H9 (cell line): ENCODE results near the gene ARMS2. TPM values are rescaled to one million over a fixed set of nuclear protein-coding genes. Genes with fewer than 3 reads are reported as not detected.

Source experiments
- DNase-seq: peaks from one replicate; pipeline ENCODE4 v3.0.0-alpha.2; 2017
- H2AFZ ChIP-seq: one replicate; pipeline ENCODE4 v1.6.1; 2013; ENCODE audit warnings: mild to moderate bottlenecking, low read length, control low read depth, moderate library complexity
- H2AK5ac ChIP-seq: 2 replicates; pipeline ENCODE4 v1.6.1; 2013; ENCODE audit warnings: low read length, control low read depth, mixed read lengths; ENCODE audit not compliant: insufficient read length
- H2BK120ac ChIP-seq: one replicate; pipeline ENCODE4 v1.6.1; 2013; ENCODE audit warnings: low read depth, mild to moderate bottlenecking, low read length, control low read depth, inconsistent platforms; ENCODE audit not compliant: poor library complexity, severe bottlenecking
- H2BK12ac ChIP-seq: 2 replicates; pipeline ENCODE4 v1.6.1; 2013; ENCODE audit warnings: low read length, control low read depth, mixed read lengths, low read depth; ENCODE audit not compliant: insufficient read length
- H2BK15ac ChIP-seq: 2 replicates; pipeline ENCODE4 v1.6.1; 2013; ENCODE audit warnings: low read depth, low read length, control low read depth
- H2BK20ac ChIP-seq: one replicate; pipeline ENCODE4 v1.6.1; 2013; ENCODE audit warnings: low read depth, mild to moderate bottlenecking, low read length, control low read depth, inconsistent platforms; ENCODE audit not compliant: poor library complexity, severe bottlenecking
- H2BK5ac ChIP-seq: 2 replicates; pipeline ENCODE4 v1.6.1; 2013; ENCODE audit warnings: low read length, control low read depth, mixed read lengths; ENCODE audit not compliant: insufficient read length
- H3K14ac ChIP-seq: 2 replicates; pipeline ENCODE4 v1.6.1; 2013; ENCODE audit warnings: low read length, control low read depth; ENCODE audit not compliant: insufficient read depth
- H3K18ac ChIP-seq: 2 replicates; pipeline ENCODE4 v1.6.1; 2013; ENCODE audit warnings: low read depth, mild to moderate bottlenecking, mixed read lengths, low read length, control low read depth; ENCODE audit not compliant: insufficient read length
- H3K23ac ChIP-seq: 2 replicates; pipeline ENCODE4 v1.6.1; 2013; ENCODE audit warnings: low read length, control low read depth, mixed read lengths, low read depth; ENCODE audit not compliant: insufficient read length
- H3K23me2 ChIP-seq: 2 replicates; pipeline ENCODE4 v1.6.1; 2013; ENCODE audit warnings: low read depth, mild to moderate bottlenecking, mixed read lengths, low read length, control low read depth; ENCODE audit not compliant: insufficient read length, poor library complexity, severe bottlenecking
- H3K27ac ChIP-seq: 2 replicates; pipeline ENCODE4 v1.5.1; 2013; ENCODE audit warnings: low read length, control low read depth, mixed read lengths, low read depth; ENCODE audit not compliant: insufficient read length
- H3K27me3 ChIP-seq: 2 replicates; pipeline ENCODE4 v1.6.1; 2013; ENCODE audit warnings: low read length, control low read depth, inconsistent platforms; ENCODE audit not compliant: insufficient read depth
- H3K4ac ChIP-seq: 2 replicates; pipeline ENCODE4 v1.6.1; 2013; ENCODE audit warnings: low read depth, mild to moderate bottlenecking, control low read depth, inconsistent platforms, low read length, moderate library complexity
- H3K4me1 ChIP-seq: 2 replicates; pipeline ENCODE4 v1.6.1; 2013; ENCODE audit warnings: low read length, control low read depth, inconsistent platforms; ENCODE audit not compliant: insufficient read depth
- H3K4me2 ChIP-seq: 2 replicates; pipeline ENCODE4 v1.6.1; 2013; ENCODE audit warnings: low read length, control low read depth, mixed read lengths; ENCODE audit not compliant: insufficient read length, insufficient read depth
- H3K56ac ChIP-seq: 2 replicates; pipeline ENCODE4 v1.6.1; 2013; ENCODE audit warnings: low read depth, mild to moderate bottlenecking, mixed read lengths, low read length, control low read depth; ENCODE audit not compliant: insufficient read length
- H3K79me1 ChIP-seq: 2 replicates; pipeline ENCODE4 v1.6.1; 2013; ENCODE audit warnings: low read depth, mild to moderate bottlenecking, moderate library complexity, low read length, control low read depth, inconsistent platforms; ENCODE audit not compliant: insufficient read depth, poor library complexity, severe bottlenecking
- H3K79me2 ChIP-seq: 2 replicates; pipeline ENCODE4 v1.6.1; 2013; ENCODE audit warnings: low read length, control low read depth, inconsistent platforms; ENCODE audit not compliant: insufficient read depth
- H3K9ac ChIP-seq: 2 replicates; pipeline ENCODE4 v1.6.1; 2013; ENCODE audit warnings: low read length, control low read depth, mixed read lengths; ENCODE audit not compliant: insufficient read length; ENCODE audit errors: extremely low read depth
- H3K9me3 ChIP-seq: one replicate; pipeline ENCODE4 v1.6.1; 2013; ENCODE audit warnings: low read depth, low read length, inconsistent platforms; ENCODE audit not compliant: control insufficient read depth
- H3T11ph ChIP-seq: one replicate; pipeline ENCODE4 v1.6.1; 2013; ENCODE audit warnings: mild to moderate bottlenecking, low read length, control low read depth, inconsistent platforms
- H4K20me1 ChIP-seq: one replicate; pipeline ENCODE4 v1.6.1; 2013; ENCODE audit not compliant: control insufficient read depth, insufficient read length, insufficient read depth
- H4K5ac ChIP-seq: 2 replicates; pipeline ENCODE4 v1.6.1; 2013; ENCODE audit warnings: low read depth, mild to moderate bottlenecking, mixed read lengths, low read length, control low read depth; ENCODE audit not compliant: insufficient read length
- H4K8ac ChIP-seq: replicated peaks from 2 replicates; pipeline ENCODE4 v1.6.1; 2013; ENCODE audit warnings: low read length, control low read depth, mixed read lengths, low read depth; ENCODE audit not compliant: insufficient read length
- H4K91ac ChIP-seq: 2 replicates; pipeline ENCODE4 v1.6.1; 2013; ENCODE audit warnings: low read depth, mild to moderate bottlenecking, moderate library complexity, mixed read lengths, low read length, control low read depth; ENCODE audit not compliant: insufficient read length
- H3K27ac Mint-ChIP-seq, 3 experiments: 2 replicates in 2 of 3; 3 replicates in 1 of 3; pipeline ENCODE4 v1.8.0; 2020 to 2021; ENCODE audit warnings: mixed read lengths in 3 of 3, mild to moderate bottlenecking in 1 of 3, moderate library complexity in 1 of 3
- H3K27me3 Mint-ChIP-seq: 2 replicates; pipeline ENCODE4 v1.8.0; 2021; ENCODE audit warnings: low read depth, mild to moderate bottlenecking, moderate library complexity, mixed read lengths
- H3K36me3 Mint-ChIP-seq, 3 experiments: 2 replicates in 2 of 3; 3 replicates in 1 of 3; pipeline ENCODE4 v1.8.0; 2020 to 2021; ENCODE audit warnings: low read depth in 3 of 3, mixed read lengths in 3 of 3; ENCODE audit not compliant: insufficient read depth in 1 of 3
- H3K4me1 Mint-ChIP-seq, 2 experiments: 2 replicates each; pipeline ENCODE4 v1.8.0; 2020; ENCODE audit warnings: mixed read lengths in 2 of 2
- H3K4me3 Mint-ChIP-seq, 2 experiments: 2 replicates in 1 of 2; 3 replicates in 1 of 2; pipeline ENCODE4 v1.8.0; 2020 to 2021; ENCODE audit warnings: mild to moderate bottlenecking in 2 of 2, mixed read lengths in 2 of 2, moderate library complexity in 1 of 2
- H3K9me3 Mint-ChIP-seq, 2 experiments: 2 replicates in 1 of 2; 3 replicates in 1 of 2; pipeline ENCODE4 v1.8.0; 2020; ENCODE audit warnings: mild to moderate bottlenecking in 2 of 2, mixed read lengths in 2 of 2, moderate library complexity in 1 of 2
- WGBS: extraction: QIAGEN DNeasy Blood & Tissue Kit; methylation state at CpG from one replicate; pipeline ENCODE4 v1.1.7; 2013; ENCODE audit warnings: missing lambda C conversion rate, low lambda C conversion rate, mixed read lengths; ENCODE audit not compliant: insufficient read length; ENCODE audit errors: extremely low coverage; 5-methylcytosine and 5-hydroxymethylcytosine counted together
- total RNA-seq: library from RNA; stranded (reverse); gene quantifications from 2 replicates; pipeline ENCODE4 v1.2.1, GENCODE V29; 2021
- TF ChIP-seq, protein P1 (sequence below): fragments of 200-600 bp; sonication (generic); conservative IDR thresholded peaks from 3 replicates; pipeline ENCODE4 v1.8.0; 2021; ENCODE audit warnings: antibody characterized with exemption, mild to moderate bottlenecking

The ARMS2 gene
- total RNA-seq, 1 experiment from 2014 or later: not detected

GRCh38 chr10:122445469-122445868 lies 9.0 kb upstream of the ARMS2 start:
- no peak overlapping the region for H3K27ac Mint-ChIP-seq
- no peak overlapping the region for H3K4me3 Mint-ChIP-seq
- H3K9me3 Mint-ChIP-seq: peaks cover 14 to 20% of the 10 kb centered on the region in 2 experiments

More at GRCh38 chr10:122445469-122445868, 9.0 kb upstream of the ARMS2 start:
- no peak overlapping the region for H3K4me2 ChIP-seq
- H3K4ac ChIP-seq: no peak overlapping the region
- H3K27me3 ChIP-seq: no peaks in the 10 kb centered on the region
- H3K23ac ChIP-seq: no peak overlapping the region
- Mint-ChIP-seq H3K4me1 (peaks cover 0 to 9% of the 10 kb centered on the region in 2 experiments; a peak in 3 of 4 replicates), H3K27me3 (peaks cover 6% of the 10 kb centered on the region), H3K36me3 (peaks cover 2 to 6% (median 3%) of the 10 kb centered on the region in 3 experiments; a peak in 5 of 7 replicates)
- no peak overlapping the region for H2BK120ac ChIP-seq
- TF ChIP-seq, protein P1, sequence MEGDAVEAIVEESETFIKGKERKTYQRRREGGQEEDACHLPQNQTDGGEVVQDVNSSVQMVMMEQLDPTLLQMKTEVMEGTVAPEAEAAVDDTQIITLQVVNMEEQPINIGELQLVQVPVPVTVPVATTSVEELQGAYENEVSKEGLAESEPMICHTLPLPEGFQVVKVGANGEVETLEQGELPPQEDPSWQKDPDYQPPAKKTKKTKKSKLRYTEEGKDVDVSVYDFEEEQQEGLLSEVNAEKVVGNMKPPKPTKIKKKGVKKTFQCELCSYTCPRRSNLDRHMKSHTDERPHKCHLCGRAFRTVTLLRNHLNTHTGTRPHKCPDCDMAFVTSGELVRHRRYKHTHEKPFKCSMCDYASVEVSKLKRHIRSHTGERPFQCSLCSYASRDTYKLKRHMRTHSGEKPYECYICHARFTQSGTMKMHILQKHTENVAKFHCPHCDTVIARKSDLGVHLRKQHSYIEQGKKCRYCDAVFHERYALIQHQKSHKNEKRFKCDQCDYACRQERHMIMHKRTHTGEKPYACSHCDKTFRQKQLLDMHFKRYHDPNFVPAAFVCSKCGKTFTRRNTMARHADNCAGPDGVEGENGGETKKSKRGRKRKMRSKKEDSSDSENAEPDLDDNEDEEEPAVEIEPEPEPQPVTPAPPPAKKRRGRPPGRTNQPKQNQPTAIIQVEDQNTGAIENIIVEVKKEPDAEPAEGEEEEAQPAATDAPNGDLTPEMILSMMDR: no peak
- no peaks in the 10 kb centered on the region for H4K20me1 ChIP-seq
- no peaks in the 10 kb centered on the region for H3K79me1 ChIP-seq
- H4K5ac ChIP-seq: no peak overlapping the region
- no peaks in the 10 kb centered on the region for H3K9me3 ChIP-seq
- DNase-seq: no peak
- H3T11ph ChIP-seq: no peak overlapping the region
- no peak overlapping the region for H2BK5ac ChIP-seq
- H4K8ac ChIP-seq: no peak overlapping the region
- H2BK12ac ChIP-seq: no peak overlapping the region
- WGBS: no CpG with 5 or more reads among the region's 1 CpG
- H4K91ac ChIP-seq: no peak overlapping the region
- no peak overlapping the region for H3K9ac ChIP-seq
- no peak overlapping the region for H2AFZ ChIP-seq
- H2BK15ac ChIP-seq: no peak overlapping the region
- H3K14ac ChIP-seq: no peak overlapping the region
- no peak overlapping the region for H3K27ac ChIP-seq
- H3K18ac ChIP-seq: no peak overlapping the region
- no peaks in the 10 kb centered on the region for H3K79me2 ChIP-seq
- no peaks in the 10 kb centered on the region for H3K23me2 ChIP-seq
- no peak overlapping the region for H2BK20ac ChIP-seq
- H2AK5ac ChIP-seq: no peak overlapping the region
- no peaks in the 10 kb centered on the region for H3K4me1 ChIP-seq
- H3K56ac ChIP-seq: no peak overlapping the region
